Suprapubic skin (tissue), 3 donors: Measurements from ENCODE around the gene ARMCX6.

Experiments used
- EP300 ChIP-seq: sonication (generic); formaldehyde crosslinking; IDR thresholded peaks from one replicate; pipeline ENCODE4 v1.6.1; 2017; ENCODE audit warnings: antibody characterized with exemption
- POLR2A ChIP-seq, 2 donors: fragments of 450-650 bp; IDR thresholded peaks; one replicate each; pipeline ENCODE4 v1.6.1; 2017; ENCODE audit warnings: antibody characterized with exemption in 2 of 2, mild to moderate bottlenecking in 2 of 2, moderate library complexity in 2 of 2
- TF ChIP-seq, protein P1 (sequence below), 2 donors: fragments of 200-600 bp in 1 of 2; fragments of 450-650 bp in 1 of 2; sonication (generic) in 1 of 2; IDR thresholded peaks; one replicate each; pipeline ENCODE4 v1.5.1; 2016 to 2019; ENCODE audit warnings: antibody characterized with exemption in 2 of 2, mild to moderate bottlenecking in 1 of 2, moderate library complexity in 1 of 2

DNA sequence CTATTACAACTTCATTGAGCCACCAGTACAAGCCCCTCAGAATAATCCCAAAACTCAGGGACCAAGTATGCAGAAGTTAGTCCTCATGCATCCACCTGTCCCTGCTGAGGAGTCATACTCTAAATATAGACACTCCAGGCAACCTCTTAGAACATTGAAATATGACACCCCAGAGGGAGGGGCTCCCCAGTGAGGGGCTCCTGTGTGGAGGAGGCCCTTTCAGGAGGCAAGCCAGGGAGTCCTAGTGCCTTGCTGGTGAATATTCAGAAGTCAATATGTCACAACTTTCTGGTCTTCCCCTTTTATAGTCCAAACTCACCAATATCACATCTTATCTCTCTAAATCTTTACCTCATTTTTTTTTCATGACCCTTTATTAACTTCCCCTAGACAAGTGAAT, 1.6 kb upstream of the ARMCX6 start:
- TF ChIP-seq, protein P1, sequence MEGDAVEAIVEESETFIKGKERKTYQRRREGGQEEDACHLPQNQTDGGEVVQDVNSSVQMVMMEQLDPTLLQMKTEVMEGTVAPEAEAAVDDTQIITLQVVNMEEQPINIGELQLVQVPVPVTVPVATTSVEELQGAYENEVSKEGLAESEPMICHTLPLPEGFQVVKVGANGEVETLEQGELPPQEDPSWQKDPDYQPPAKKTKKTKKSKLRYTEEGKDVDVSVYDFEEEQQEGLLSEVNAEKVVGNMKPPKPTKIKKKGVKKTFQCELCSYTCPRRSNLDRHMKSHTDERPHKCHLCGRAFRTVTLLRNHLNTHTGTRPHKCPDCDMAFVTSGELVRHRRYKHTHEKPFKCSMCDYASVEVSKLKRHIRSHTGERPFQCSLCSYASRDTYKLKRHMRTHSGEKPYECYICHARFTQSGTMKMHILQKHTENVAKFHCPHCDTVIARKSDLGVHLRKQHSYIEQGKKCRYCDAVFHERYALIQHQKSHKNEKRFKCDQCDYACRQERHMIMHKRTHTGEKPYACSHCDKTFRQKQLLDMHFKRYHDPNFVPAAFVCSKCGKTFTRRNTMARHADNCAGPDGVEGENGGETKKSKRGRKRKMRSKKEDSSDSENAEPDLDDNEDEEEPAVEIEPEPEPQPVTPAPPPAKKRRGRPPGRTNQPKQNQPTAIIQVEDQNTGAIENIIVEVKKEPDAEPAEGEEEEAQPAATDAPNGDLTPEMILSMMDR (IDR thresholded peaks at IDR 0.05): no peak
- TF ChIP-seq EP300: no peak
- TF ChIP-seq POLR2A (IDR thresholded peaks at IDR 0.05): no peak
